Activated CD4-positive, alpha-beta T cell treated with anti-CD3 and anti-CD28 coated beads, Interleukin-2, amount 50 U/mL, for 4 hours (primary cell): ENCODE data around the gene RAB3GAP2.
"Not testable (repeated sequence)": the region's sequence is repeated elsewhere in the genome, so short reads cannot be mapped to it uniquely, and the experiment has no call there.

ENCODE experiments used
- DNase-seq, 2 experiments: peaks; one replicate each; pipeline ENCODE4 v3.0.0-alpha.2; 2020

RAB3GAP2 gene

GRCh38 chr1:220290140-220290761, 18.0 kb upstream of the RAB3GAP2 start:
- DNase-seq, result no peak

- no peak for DNase-seq
These were observed 14.9 kb upstream of the RAB3GAP2 start for GRCh38 chr1:220287129-220287528.

- no peak for DNase-seq
These were observed 11.4 kb upstream of the RAB3GAP2 start for GRCh38 chr1:220283625-220284024.

- no peak for DNase-seq
These were observed 8.9 kb upstream of the RAB3GAP2 start for GRCh38 chr1:220281159-220281574.

GRCh38 chr1:220280249-220280648, 8.0 kb upstream of the RAB3GAP2 start:
- DNase-seq, result no peak

GRCh38 chr1:220278991-220279390, 6.7 kb upstream of the RAB3GAP2 start:
- no peak for DNase-seq

GRCh38 chr1:220275430-220275829, 3.2 kb upstream of the RAB3GAP2 start:
- DNase-seq, result no peak

GRCh38 chr1:220274251-220274855, 2.1 kb upstream of the RAB3GAP2 start:
- DNase-seq, result no peak

- DNase-seq, result no peak
These were observed 513 bp upstream of the RAB3GAP2 start for GRCh38 chr1:220272841-220273090.

GRCh38 chr1:220271706-220272046, 577 bp downstream of the RAB3GAP2 start:
- DNase-seq, result no peak

GRCh38 chr1:220269036-220269435, 3.2 kb downstream of the RAB3GAP2 start:
- DNase-seq, result no peak

GRCh38 chr1:220267630-220268029, 4.6 kb downstream of the RAB3GAP2 start:
- no peak for DNase-seq

- DNase-seq, result not testable (repeated sequence)
These were observed 12.0 kb downstream of the RAB3GAP2 start for GRCh38 chr1:220260228-220260627.

- not testable (repeated sequence) for DNase-seq
These were observed 12.5 kb downstream of the RAB3GAP2 start for GRCh38 chr1:220259756-220260155.

- not testable (repeated sequence) for DNase-seq
These were observed 16.1 kb downstream of the RAB3GAP2 start for GRCh38 chr1:220256194-220256593.

GRCh38 chr1:220255204-220255603, 17.0 kb downstream of the RAB3GAP2 start:
- DNase-seq, result no peak

GRCh38 chr1:220253290-220253689, 19.0 kb downstream of the RAB3GAP2 start:
- not testable (repeated sequence) for DNase-seq

- DNase-seq, result no peak
These were observed 21.0 kb downstream of the RAB3GAP2 start for GRCh38 chr1:220251272-220251671.

GRCh38 chr1:220250681-220251080, 21.6 kb downstream of the RAB3GAP2 start:
- DNase-seq, result no peak

- DNase-seq, result no peak
These were observed 22.7 kb downstream of the RAB3GAP2 start for GRCh38 chr1:220249522-220249921.

- DNase-seq, result not testable (repeated sequence)
These were observed 23.5 kb downstream of the RAB3GAP2 start for GRCh38 chr1:220248715-220249265.

- DNase-seq, result not testable (repeated sequence)
These were observed 26.4 kb downstream of the RAB3GAP2 start for GRCh38 chr1:220245900-220246299.

- DNase-seq, result no peak
These were observed 28.3 kb downstream of the RAB3GAP2 start for GRCh38 chr1:220243947-220244346.

GRCh38 chr1:220241072-220241663, 31.1 kb downstream of the RAB3GAP2 start:
- no peak for DNase-seq

- DNase-seq, result no peak
These were observed 32.3 kb downstream of the RAB3GAP2 start for GRCh38 chr1:220239966-220240365.
